ENCODE results near the gene PRR7.

PRR7 gene

DNA sequence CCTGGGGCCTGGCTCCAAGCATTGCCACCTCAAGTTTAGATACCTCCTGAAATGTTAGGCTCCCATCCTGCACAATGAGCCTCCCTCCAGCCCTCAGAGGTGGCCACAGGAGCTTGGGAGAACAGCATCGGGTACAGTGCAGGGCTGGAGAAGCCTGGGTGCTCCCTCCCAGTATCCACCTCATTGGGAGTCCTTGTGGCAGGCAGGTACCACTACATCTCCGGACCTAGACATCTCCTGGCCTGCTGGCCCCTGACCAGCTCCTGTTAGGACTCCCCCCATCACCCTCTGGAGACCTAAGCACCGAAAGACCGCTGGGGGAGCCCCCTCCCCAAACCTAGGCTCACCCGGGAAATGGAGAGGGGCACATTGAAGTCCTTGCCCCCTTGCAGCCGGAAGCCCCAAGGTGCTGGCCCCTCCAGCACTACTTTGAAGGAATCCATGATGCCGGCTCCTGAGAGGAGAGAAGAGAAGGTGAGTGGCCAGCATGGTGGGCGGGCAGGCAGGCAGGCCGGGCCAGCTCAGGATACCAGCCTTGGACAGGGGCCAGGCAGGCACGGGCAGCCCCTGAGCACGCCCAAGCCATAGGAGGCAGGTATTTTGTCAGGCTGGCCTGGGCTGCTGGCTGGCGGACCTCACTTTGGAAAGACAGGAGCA, 49.6 kb downstream of the PRR7 start (continued):
- TF ChIP-seq ZNF660 (tag by site-specific recombination; IDR thresholded peaks at IDR 0.05), result no peak
- no peak for TF ChIP-seq KLF10 (tag by site-specific recombination; IDR thresholded peaks at IDR 0.05)
- 0 out of 2 replicates have a peak, but pooled peaks have one; percentile 19 for TF ChIP-seq ZNF391 (tag by site-specific recombination; IDR thresholded peaks at IDR 0.05; ENCODE audit: borderline replicate concordance, low read depth)
- no peak for TF ChIP-seq ZNF350 (tag by site-specific recombination; IDR thresholded peaks at IDR 0.05)
- no peak for TF ChIP-seq OVOL3 (tag by site-specific recombination; IDR thresholded peaks at IDR 0.05)
- TF ChIP-seq ZNF571 (tag by site-specific recombination; IDR thresholded peaks at IDR 0.05), result no peak
- TF ChIP-seq ZNF530 (tag by site-specific recombination; IDR thresholded peaks at IDR 0.05; ENCODE audit: low read depth), result no peak
- TF ChIP-seq ZSCAN23 (tag by site-specific recombination; IDR thresholded peaks at IDR 0.05), result no peak
- TF ChIP-seq RBAK (tag by site-specific recombination; IDR thresholded peaks at IDR 0.05), result no peak
- TF ChIP-seq OSR2 (tag by site-specific recombination; IDR thresholded peaks at IDR 0.05), result no peak
- TF ChIP-seq ZNF114 (tag by site-specific recombination; IDR thresholded peaks at IDR 0.05), result no peak
- TF ChIP-seq ZNF214 (tag by site-specific recombination; IDR thresholded peaks at IDR 0.05; ENCODE audit: borderline replicate concordance), result no peak
- no peak for TF ChIP-seq ZNF23 (tag by site-specific recombination; IDR thresholded peaks at IDR 0.05; ENCODE audit: borderline replicate concordance)
- no peak for TF ChIP-seq ZNF423 (tag by site-specific recombination; IDR thresholded peaks at IDR 0.05)
- no peak for TF ChIP-seq ZNF239 (tag by site-specific recombination; IDR thresholded peaks at IDR 0.05)
- no peak for TF ChIP-seq MYNN (tag by site-specific recombination; IDR thresholded peaks at IDR 0.05; ENCODE audit: borderline replicate concordance)
- TF ChIP-seq ZNF692 (tag by site-specific recombination; IDR thresholded peaks at IDR 0.05), result no peak
- TF ChIP-seq ZNF639 (tag by site-specific recombination; IDR thresholded peaks at IDR 0.05), result no peak
- no peak for TF ChIP-seq ZNF623 (tag by site-specific recombination; IDR thresholded peaks at IDR 0.05)
- TF ChIP-seq ZFHX2 (tag by site-specific recombination; conservative IDR thresholded peaks at IDR 0.05), result peak; percentile 70
- TF ChIP-seq ZNF16 (tag by site-specific recombination; IDR thresholded peaks at IDR 0.05; ENCODE audit: low read depth), result no peak
- TF ChIP-seq ZNF24 (tag by site-specific recombination; IDR thresholded peaks at IDR 0.05), result no peak
- no peak for TF ChIP-seq ZNF10 (tag by site-specific recombination; IDR thresholded peaks at IDR 0.05)
- no peak for TF ChIP-seq ZNF155 (tag by site-specific recombination; IDR thresholded peaks at IDR 0.05)
- no peak for TF ChIP-seq GLIS2 (tag by site-specific recombination; IDR thresholded peaks at IDR 0.05)
- no peak for TF ChIP-seq SALL2 (tag by site-specific recombination; IDR thresholded peaks at IDR 0.05; ENCODE audit: borderline replicate concordance)
- TF ChIP-seq WT1 (tag by site-specific recombination; IDR thresholded peaks at IDR 0.05), result no peak
- TF ChIP-seq ZNF416 (tag by site-specific recombination; IDR thresholded peaks at IDR 0.05), result no peak
- TF ChIP-seq ZBTB21 (tag by site-specific recombination; IDR thresholded peaks at IDR 0.05), result no peak
- no peak for TF ChIP-seq ZNF140 (tag by site-specific recombination; IDR thresholded peaks at IDR 0.05)
- TF ChIP-seq ZNF645 (tag by site-specific recombination; IDR thresholded peaks at IDR 0.05), result no peak
- peak; percentile 10; the same call in 1 of the 2 replicates for TF ChIP-seq YY2 (tag by site-specific recombination; IDR thresholded peaks at IDR 0.05)
- no peak for TF ChIP-seq ZNF580 (tag by site-specific recombination; IDR thresholded peaks at IDR 0.05)
- TF ChIP-seq ZBTB8A (tag by site-specific recombination; IDR thresholded peaks at IDR 0.05), result peak; percentile 70
- TF ChIP-seq ZNF394 (tag by site-specific recombination; IDR thresholded peaks at IDR 0.05; ENCODE audit: borderline replicate concordance), result peak; percentile 54; the same call in 1 of the 2 replicates
- TF ChIP-seq ZNF362 (tag by site-specific recombination; IDR thresholded peaks at IDR 0.05), result no peak
- no peak for TF ChIP-seq ZBTB1 (tag by site-specific recombination; IDR thresholded peaks at IDR 0.05)
